SK-N-MC (cell line): ENCODE results near the gene TSKS.
"Not testable (repeated sequence)": the region's sequence is repeated elsewhere in the genome, so short reads cannot be mapped to it uniquely, and the experiment has no call there.

Experiments
- DNase-seq: peaks from one replicate; pipeline ENCODE4 v3.0.0-alpha.2; 2011; ENCODE audit warnings: low read depth, low spot score
- H3K27ac ChIP-seq: fragments of 200-600 bp; sonication (generic); 2 replicates; pipeline ENCODE4 v1.5.1; 2016; ENCODE audit warnings: mixed run types
- H3K36me3 ChIP-seq: fragments of 200-600 bp; sonication (generic); 2 replicates; pipeline ENCODE4 v1.6.1; 2017; ENCODE audit warnings: antibody characterized with exemption, low read length, mixed read lengths; ENCODE audit not compliant: insufficient read depth
- H3K4me3 ChIP-seq: fragments of 200-600 bp; sonication (generic); 2 replicates; pipeline ENCODE4 v1.5.1; 2016
- H3K9ac ChIP-seq: fragments of 200-600 bp; sonication (generic); 2 replicates; pipeline ENCODE4 v1.8.0; 2017; ENCODE audit warnings: mixed run types, mixed read lengths; ENCODE audit not compliant: insufficient read length
- H3K9me3 ChIP-seq: fragments of 200-600 bp; sonication (generic); 2 replicates; pipeline ENCODE4 v1.6.1; 2017; ENCODE audit warnings: low read depth, mild to moderate bottlenecking, antibody characterized with exemption, low read length, moderate library complexity, mixed read lengths
- EZH2 ChIP-seq: fragments of 200-600 bp; sonication (generic); IDR thresholded peaks from one replicate; pipeline ENCODE4 v1.6.1; 2017; ENCODE audit warnings: antibody characterized with exemption
- FOXP2 ChIP-seq: optimal IDR thresholded peaks from 2 replicates; pipeline ENCODE3; 2011; ENCODE audit warnings: mild to moderate bottlenecking, moderate library complexity; ENCODE audit not compliant: insufficient read depth; ENCODE audit errors: extremely low read length, control extremely low read depth
- POLR2AphosphoS5 ChIP-seq: IDR thresholded peaks from 2 replicates; pipeline ENCODE4 v1.6.1; 2012; ENCODE audit warnings: mild to moderate bottlenecking, low read depth, low read length, borderline replicate concordance

The TSKS gene

DNA sequence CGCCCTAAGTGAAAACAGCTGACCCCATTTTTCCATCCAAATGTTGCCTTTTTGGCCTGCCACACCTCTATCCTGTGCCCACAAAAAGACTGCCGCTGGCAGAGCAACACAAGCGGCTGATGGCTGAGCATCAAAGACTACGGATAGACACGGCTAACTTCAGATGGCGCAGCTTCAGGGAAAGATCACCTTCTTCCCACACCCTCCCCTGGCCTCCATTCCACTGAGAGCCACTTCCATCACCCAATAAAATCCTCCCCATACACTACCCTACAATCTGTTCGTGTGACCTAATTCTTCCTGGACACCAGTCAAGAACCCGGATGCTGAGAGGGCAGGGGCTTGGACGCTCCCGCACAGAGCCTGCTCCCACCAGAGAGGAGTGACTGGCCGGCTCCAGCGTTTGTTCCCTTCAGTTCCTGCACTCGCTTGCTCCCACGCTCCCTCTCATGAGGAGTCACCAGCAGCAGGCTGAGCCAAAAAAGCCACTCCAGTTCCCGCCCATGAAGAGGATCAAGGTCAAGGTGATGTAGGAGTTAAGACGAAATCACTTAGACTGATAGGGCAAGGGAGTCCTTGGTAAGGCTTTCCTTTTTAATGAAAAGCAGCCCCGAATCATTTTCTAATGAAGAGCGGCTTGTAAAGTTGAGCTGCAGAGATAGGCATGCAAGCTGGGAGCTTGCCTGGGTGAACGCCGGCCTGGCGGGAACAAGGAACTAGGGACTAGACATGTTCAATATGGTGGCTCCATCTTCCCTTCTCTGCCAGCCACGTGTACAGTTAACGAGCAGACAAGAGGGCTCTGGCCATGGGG lies 35.7 kb downstream of the TSKS start:
- Histone ChIP-seq H3K9me3 (no peaks in the 10 kb centered on the region), H3K4me3 (no peak overlapping the region), H3K36me3 (no peaks in the 10 kb centered on the region), H3K9ac (no peak overlapping the region), H3K27ac (no peak overlapping the region)
- no peak for DNase-seq
- TF ChIP-seq FOXP2 (no peak), POLR2AphosphoS5 (no peak), EZH2 (no peak)

DNA sequence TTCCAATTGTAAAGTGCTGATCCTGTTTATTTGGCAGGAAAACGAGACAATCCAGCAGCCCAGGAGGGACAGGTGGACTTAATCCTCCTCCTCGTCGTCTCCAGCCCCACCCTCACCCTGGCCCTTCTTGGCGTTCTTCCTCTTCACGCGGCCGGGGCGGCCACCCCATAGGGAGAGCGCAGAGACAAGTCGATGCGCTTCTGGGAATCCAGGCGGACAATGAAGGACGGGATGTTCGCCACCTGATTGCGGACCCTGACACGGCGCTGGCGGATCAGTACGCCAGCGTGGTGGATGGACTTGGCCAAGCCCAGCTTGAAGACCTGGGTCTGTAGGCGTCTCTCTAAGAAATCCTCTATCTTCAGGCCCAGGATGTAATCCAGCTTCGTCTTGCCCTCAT lies 43.7 kb downstream of the TSKS start:
- DNase-seq, H3K9me3 ChIP-seq, H3K36me3 ChIP-seq, H3K27ac ChIP-seq, H3K9ac ChIP-seq, H3K4me3 ChIP-seq: not testable (repeated sequence)

DNA sequence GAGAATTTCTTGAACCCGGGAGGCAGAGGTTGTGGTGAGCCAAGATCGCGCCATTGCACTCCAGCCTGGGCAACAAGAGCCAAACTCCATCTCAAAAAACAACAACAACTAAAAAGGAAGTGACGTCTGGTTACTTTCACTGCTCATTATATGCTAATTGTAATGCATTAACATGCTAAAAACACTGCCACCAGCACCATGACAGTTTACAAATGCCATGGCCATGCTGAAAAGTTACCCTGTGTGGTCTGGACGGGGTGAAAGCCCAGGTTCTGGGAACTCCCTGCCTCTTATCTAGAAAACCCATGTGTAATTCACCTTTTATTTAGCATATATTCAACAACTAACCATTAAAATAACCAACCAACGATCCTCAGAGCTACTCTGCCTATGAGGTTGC lies 44.1 kb downstream of the TSKS start:
- Histone ChIP-seq H3K9me3 (no peaks in the 10 kb centered on the region), H3K9ac (no peak overlapping the region), H3K27ac (no peak overlapping the region), H3K36me3 (no peaks in the 10 kb centered on the region), H3K4me3 (no peak overlapping the region)
- no peak for TF ChIP-seq FOXP2
- TF ChIP-seq POLR2AphosphoS5, result no peak
- TF ChIP-seq EZH2, result no peak
- DNase-seq, result no peak

DNA sequence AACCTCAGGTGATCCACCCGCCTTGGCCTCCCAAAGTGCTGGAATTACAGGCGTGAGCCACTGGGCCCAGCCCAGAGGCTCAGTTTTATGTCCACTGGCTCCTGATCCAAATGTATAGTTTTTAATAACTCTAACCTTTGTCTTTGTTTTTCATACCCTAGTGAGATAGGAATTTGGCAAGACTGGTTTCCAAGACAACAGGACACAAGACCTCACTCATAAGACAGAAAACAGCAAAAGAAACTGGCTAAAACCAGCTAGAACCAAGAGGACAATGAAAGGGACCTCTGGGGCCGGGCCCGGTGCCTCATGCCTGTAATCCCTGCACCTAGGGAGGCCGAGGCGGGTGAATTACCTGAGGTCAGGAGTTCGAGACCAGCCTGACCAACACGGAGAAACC lies 44.6 kb downstream of the TSKS start:
- no peak for DNase-seq
- no peak overlapping the region for H3K4me3 ChIP-seq
- no peaks in the 10 kb centered on the region for H3K9me3 ChIP-seq
- no peaks in the 10 kb centered on the region for H3K36me3 ChIP-seq
- TF ChIP-seq EZH2 (no peak), FOXP2 (no peak), POLR2AphosphoS5 (no peak)
- no peak overlapping the region for H3K9ac ChIP-seq
- no peak overlapping the region for H3K27ac ChIP-seq

DNA sequence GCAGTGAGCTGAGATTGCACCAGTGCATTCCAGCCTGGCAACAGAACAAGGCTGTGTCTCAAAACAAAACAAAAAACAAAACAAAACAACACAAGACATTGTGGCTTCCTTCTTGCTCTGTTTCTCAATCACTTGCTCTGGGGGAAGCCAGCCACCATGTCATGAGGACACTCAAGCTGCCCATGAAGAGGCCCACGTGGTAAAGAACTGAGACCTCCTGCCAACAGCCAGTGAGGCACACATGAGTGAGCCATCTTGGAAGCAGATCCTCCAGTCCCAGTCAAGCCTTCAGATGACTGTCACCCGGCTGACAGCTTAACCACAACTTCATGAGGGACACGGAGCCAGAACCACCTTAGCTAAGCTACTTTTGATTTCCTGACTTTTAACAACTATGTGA lies 47.0 kb downstream of the TSKS start:
- Histone ChIP-seq H3K27ac (no peak overlapping the region), H3K36me3 (no peaks in the 10 kb centered on the region), H3K9ac (no peak overlapping the region), H3K4me3 (no peak overlapping the region), H3K9me3 (no peaks in the 10 kb centered on the region)
- DNase-seq, result no peak
- TF ChIP-seq EZH2 (no peak), POLR2AphosphoS5 (no peak), FOXP2 (no peak)

DNA sequence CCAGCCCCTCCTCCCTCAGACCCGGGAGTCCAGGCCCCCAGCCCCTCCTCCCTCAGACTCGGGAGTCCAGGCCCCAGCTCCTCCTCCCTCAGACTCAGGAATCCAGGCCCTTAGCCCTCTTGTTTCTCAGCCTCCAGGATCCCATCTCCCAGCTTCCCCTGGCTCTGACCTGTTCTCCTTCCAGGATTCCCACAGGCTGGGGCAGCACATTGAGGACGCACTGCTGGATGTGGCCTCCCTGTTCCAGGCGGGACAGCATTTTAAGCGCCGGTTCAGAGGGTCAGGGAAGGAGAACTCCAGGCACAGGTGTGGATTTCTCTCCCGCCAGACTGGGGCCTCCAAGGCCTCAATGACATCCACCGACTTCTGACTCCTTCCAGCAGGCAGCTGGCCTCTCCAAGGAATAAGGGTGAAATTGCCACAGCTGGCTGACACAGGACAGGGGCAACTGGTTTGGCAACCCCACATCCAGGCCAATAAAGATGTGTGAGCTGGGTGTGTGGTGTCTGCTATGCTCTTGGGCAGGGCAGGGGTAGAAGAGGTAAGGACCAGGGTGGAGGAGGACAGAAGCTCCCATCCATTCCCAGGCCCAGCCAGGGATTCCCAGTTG lies 49.8 kb downstream of the TSKS start:
- Histone ChIP-seq H3K9ac (no peak overlapping the region), H3K27ac (no peak overlapping the region), H3K36me3 (no peaks in the 10 kb centered on the region), H3K9me3 (no peaks in the 10 kb centered on the region), H3K4me3 (no peak overlapping the region)
- DNase-seq, result no peak
- TF ChIP-seq POLR2AphosphoS5, result no peak
- TF ChIP-seq FOXP2, result no peak
- no peak for TF ChIP-seq EZH2

DNA sequence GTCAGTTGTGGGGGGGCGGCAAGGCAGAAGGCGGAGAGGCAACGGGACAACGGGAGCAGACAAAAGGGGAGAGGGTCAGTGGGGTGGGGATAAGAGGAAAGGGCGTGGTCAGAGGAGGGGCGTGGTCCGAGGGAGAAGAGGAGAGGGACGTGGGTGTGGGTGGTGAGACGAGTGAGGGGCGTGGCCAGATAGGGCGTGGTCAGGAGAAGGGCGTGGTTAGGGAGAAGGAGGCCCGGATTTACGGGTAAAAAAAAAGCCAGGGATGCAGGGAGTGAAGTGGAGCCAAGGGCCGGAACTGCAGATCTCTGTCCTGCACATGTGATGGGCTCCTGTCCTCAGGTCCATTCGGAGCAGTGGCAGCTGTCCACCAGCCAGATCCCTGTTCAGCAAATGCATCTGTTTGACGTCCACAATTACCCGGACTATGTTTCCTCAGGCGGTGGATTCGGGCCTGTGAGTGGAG lies 50.7 kb downstream of the TSKS start:
- Histone ChIP-seq H3K36me3 (no peaks in the 10 kb centered on the region), H3K27ac (no peak overlapping the region), H3K9me3 (no peaks in the 10 kb centered on the region), H3K9ac (no peak overlapping the region), H3K4me3 (no peak overlapping the region)
- TF ChIP-seq POLR2AphosphoS5 (no peak), FOXP2 (no peak), EZH2 (no peak)
- no peak for DNase-seq

DNA sequence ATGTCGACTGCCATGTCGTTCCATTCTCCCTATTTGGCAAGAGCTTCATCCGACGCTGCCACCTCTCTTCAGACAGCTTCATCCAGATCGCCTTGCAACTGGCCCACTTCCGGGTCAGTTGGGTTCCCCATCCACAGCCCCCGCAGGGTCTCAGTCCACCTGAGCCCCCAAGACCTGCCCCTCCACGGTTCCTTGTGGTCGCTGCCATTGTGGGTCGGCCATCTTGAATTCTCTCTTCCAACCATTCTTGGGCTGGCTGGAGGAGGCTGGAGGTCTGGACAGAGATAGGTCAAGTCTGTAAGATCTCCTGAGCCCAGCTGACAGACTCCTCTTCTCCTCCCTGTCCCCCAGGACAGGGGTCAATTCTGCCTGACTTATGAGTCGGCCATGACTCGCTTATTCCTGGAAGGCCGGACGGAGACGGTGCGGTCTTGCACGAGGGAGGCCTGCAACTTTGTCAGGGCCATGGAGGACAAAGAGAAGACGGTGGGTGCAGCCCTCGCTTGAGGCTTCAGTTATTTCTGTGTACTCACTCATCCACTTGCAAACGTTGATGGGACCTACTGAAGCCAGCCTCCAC lies 52.6 kb downstream of the TSKS start:
- Histone ChIP-seq H3K4me3 (no peak overlapping the region), H3K9me3 (no peaks in the 10 kb centered on the region), H3K9ac (no peak overlapping the region), H3K27ac (no peak overlapping the region), H3K36me3 (no peaks in the 10 kb centered on the region)
- TF ChIP-seq EZH2 (no peak), FOXP2 (no peak), POLR2AphosphoS5 (no peak)
- no peak for DNase-seq
